ENCODE measurements around the gene PIGH. TPM values are rescaled to one million over a fixed set of nuclear protein-coding genes. Genes with fewer than 3 reads are reported as not detected.

PIGH gene
- polyA plus RNA-seq, 1 of the 3 experiments (the other 2 are of a cell fraction): 23.6 TPM

DNA sequence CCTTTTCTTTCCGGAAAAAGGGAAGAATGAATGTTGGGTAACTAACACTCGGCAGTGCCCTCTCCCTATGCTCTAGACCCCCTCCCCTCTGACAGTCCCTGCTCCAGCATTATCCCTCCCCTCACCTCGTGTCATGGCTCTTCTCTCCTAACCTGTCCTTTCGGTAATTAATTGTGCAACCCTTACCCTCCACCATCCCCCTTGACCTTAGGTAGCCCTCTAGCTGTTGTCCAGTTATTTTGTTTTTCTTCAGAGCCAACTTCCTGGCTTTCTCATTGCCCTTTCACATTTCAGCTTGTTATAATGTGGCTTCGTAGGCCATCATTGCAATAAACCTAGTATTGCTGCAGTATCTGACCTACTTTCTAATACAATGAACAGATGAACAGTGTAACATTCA lies 30.9 kb upstream of the PIGH start:
- H3K27ac ChIP-seq (ENCODE audit: low read depth in 2 of 2, low read length in 1 of 2): no peak overlapping the region
- ChIA-PET POLR2A (no interaction called here), CTCF (interaction anchor here (0.7 to 2.9 kb wide), 4 partner anchors 12 to 73 kb away, joined by 4 to 8 read pairs (median 6); no protein-coding TSS in a partner anchor)
- no peaks in the 10 kb centered on the region for H3K9me3 ChIP-seq
- no peak overlapping the region for H3K4me3 ChIP-seq (ENCODE audit: low read depth in 2 of 2, low read length in 1 of 2)
- H3K27me3 ChIP-seq (ENCODE audit: insufficient read depth): no peaks in the 10 kb centered on the region
- H3K36me3 ChIP-seq (replicated peaks in 1 of 2; ENCODE audit: control insufficient read depth in 1 of 2, insufficient read depth in 2 of 2, low read length in 1 of 2): no peaks in the 10 kb centered on the region
- no peak for DNase-seq
- H4K20me1 ChIP-seq (ENCODE audit: insufficient read depth): no peaks in the 10 kb centered on the region
- TF ChIP-seq TAF1 (IDR thresholded peaks at IDR 0.05; ENCODE audit: borderline replicate concordance, low read depth, low read length): no peak
- H3F3A ChIP-seq (replicated peaks; ENCODE audit: insufficient read depth): no peaks in the 10 kb centered on the region
- H3K9me2 ChIP-seq: no peaks in the 10 kb centered on the region
- H3K4me1 ChIP-seq (ENCODE audit: control insufficient read depth in 1 of 2, insufficient read depth in 2 of 2, low read depth in 1 of 2, low read length in 1 of 2): no peaks in the 10 kb centered on the region
- no peaks in the 10 kb centered on the region for H3K79me2 ChIP-seq (ENCODE audit: insufficient read depth)
- no peak overlapping the region for H3K9ac ChIP-seq
- no peak overlapping the region for H3K4me2 ChIP-seq
- WGBS (ENCODE audit: low lambda C conversion rate): 84% methylated on average over 5 of the region's 5 CpGs
- H2AFZ ChIP-seq (ENCODE audit: low read depth): no peak overlapping the region

DNA sequence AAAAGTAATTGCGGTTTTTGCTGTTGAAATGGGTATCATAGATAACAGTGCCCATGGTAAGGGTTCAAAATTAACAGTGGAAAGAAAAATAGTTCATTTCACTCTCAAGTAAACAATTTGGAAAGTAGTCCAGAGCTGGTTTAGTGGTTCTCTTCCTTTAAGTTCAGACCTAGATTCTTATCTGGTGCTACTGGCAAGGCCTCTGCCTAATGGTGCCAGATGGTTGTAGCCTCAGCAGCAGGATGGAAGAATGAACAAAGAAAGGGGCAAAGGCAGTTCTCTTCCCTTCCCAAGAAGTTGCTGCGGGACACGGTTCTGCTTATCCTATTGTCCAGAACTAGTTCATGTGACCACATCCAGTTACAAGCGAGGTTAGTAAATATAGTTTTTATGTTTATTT lies 30.1 kb upstream of the PIGH start:
- Histone ChIP-seq H3K27me3 (ENCODE audit: insufficient read depth) (no peaks in the 10 kb centered on the region), H3K9me2 (no peaks in the 10 kb centered on the region), H3K4me3 (ENCODE audit: low read depth in 2 of 2, low read length in 1 of 2) (no peak overlapping the region), H3K9ac (no peak overlapping the region), H3K27ac (ENCODE audit: low read depth in 2 of 2, low read length in 1 of 2) (no peak overlapping the region), H3K36me3 (replicated peaks in 1 of 2; ENCODE audit: control insufficient read depth in 1 of 2, insufficient read depth in 2 of 2, low read length in 1 of 2) (no peaks in the 10 kb centered on the region), H2AFZ (ENCODE audit: low read depth) (no peak overlapping the region), H4K20me1 (ENCODE audit: insufficient read depth) (no peaks in the 10 kb centered on the region), H3F3A (replicated peaks; ENCODE audit: insufficient read depth) (no peaks in the 10 kb centered on the region), H3K9me3 (no peaks in the 10 kb centered on the region), H3K4me1 (ENCODE audit: control insufficient read depth in 1 of 2, insufficient read depth in 2 of 2, low read depth in 1 of 2, low read length in 1 of 2) (no peaks in the 10 kb centered on the region), H3K4me2 (no peak overlapping the region), H3K79me2 (ENCODE audit: insufficient read depth) (no peaks in the 10 kb centered on the region)
- POLR2A ChIA-PET: no interaction called here
- TF ChIP-seq ELF1 (IDR thresholded peaks at IDR 0.05) (no peak), YY1 (IDR thresholded peaks at IDR 0.05; ENCODE audit: low read depth) (no peak), GATA2 (CRISPR knock-in tag; IDR thresholded peaks at IDR 0.05) (no peak), EP300 (IDR thresholded peaks at IDR 0.05; ENCODE audit: borderline replicate concordance in 1 of 2, low read depth in 1 of 2, low read length in 1 of 2) (no peak), SMC3 (IDR thresholded peaks at IDR 0.05; ENCODE audit: low read depth, low read length) (no peak), NRF1 (IDR thresholded peaks at IDR 0.05; ENCODE audit: low read depth, low read length) (no peak), RCOR1 (IDR thresholded peaks at IDR 0.05; ENCODE audit: low read length) (no peak), FOSL2 (IDR thresholded peaks at IDR 0.05; ENCODE audit: borderline replicate concordance, low read depth) (no peak), RFX5 (IDR thresholded peaks at IDR 0.05; ENCODE audit: low read length) (no peak), JUND (IDR thresholded peaks at IDR 0.05) (no peak)
- TF ChIP-seq, protein P1, sequence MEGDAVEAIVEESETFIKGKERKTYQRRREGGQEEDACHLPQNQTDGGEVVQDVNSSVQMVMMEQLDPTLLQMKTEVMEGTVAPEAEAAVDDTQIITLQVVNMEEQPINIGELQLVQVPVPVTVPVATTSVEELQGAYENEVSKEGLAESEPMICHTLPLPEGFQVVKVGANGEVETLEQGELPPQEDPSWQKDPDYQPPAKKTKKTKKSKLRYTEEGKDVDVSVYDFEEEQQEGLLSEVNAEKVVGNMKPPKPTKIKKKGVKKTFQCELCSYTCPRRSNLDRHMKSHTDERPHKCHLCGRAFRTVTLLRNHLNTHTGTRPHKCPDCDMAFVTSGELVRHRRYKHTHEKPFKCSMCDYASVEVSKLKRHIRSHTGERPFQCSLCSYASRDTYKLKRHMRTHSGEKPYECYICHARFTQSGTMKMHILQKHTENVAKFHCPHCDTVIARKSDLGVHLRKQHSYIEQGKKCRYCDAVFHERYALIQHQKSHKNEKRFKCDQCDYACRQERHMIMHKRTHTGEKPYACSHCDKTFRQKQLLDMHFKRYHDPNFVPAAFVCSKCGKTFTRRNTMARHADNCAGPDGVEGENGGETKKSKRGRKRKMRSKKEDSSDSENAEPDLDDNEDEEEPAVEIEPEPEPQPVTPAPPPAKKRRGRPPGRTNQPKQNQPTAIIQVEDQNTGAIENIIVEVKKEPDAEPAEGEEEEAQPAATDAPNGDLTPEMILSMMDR (IDR thresholded peaks at IDR 0.05): no peak
- TF ChIP-seq, protein P2, sequence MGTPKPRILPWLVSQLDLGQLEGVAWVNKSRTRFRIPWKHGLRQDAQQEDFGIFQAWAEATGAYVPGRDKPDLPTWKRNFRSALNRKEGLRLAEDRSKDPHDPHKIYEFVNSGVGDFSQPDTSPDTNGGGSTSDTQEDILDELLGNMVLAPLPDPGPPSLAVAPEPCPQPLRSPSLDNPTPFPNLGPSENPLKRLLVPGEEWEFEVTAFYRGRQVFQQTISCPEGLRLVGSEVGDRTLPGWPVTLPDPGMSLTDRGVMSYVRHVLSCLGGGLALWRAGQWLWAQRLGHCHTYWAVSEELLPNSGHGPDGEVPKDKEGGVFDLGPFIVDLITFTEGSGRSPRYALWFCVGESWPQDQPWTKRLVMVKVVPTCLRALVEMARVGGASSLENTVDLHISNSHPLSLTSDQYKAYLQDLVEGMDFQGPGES (IDR thresholded peaks at IDR 0.05; ENCODE audit: low read depth, low read length): no peak
- TF ChIP-seq, protein P3, sequence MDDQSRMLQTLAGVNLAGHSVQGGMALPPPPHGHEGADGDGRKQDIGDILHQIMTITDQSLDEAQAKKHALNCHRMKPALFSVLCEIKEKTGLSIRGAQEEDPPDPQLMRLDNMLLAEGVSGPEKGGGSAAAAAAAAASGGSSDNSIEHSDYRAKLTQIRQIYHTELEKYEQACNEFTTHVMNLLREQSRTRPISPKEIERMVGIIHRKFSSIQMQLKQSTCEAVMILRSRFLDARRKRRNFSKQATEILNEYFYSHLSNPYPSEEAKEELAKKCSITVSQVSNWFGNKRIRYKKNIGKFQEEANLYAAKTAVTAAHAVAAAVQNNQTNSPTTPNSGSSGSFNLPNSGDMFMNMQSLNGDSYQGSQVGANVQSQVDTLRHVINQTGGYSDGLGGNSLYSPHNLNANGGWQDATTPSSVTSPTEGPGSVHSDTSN (IDR thresholded peaks at IDR 0.05): no peak
- TF ChIP-seq, protein P4, sequence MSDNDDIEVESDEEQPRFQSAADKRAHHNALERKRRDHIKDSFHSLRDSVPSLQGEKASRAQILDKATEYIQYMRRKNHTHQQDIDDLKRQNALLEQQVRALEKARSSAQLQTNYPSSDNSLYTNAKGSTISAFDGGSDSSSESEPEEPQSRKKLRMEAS (IDR thresholded peaks at IDR 0.05; ENCODE audit: low read depth): no peak
- TF ChIP-seq, protein P5, sequence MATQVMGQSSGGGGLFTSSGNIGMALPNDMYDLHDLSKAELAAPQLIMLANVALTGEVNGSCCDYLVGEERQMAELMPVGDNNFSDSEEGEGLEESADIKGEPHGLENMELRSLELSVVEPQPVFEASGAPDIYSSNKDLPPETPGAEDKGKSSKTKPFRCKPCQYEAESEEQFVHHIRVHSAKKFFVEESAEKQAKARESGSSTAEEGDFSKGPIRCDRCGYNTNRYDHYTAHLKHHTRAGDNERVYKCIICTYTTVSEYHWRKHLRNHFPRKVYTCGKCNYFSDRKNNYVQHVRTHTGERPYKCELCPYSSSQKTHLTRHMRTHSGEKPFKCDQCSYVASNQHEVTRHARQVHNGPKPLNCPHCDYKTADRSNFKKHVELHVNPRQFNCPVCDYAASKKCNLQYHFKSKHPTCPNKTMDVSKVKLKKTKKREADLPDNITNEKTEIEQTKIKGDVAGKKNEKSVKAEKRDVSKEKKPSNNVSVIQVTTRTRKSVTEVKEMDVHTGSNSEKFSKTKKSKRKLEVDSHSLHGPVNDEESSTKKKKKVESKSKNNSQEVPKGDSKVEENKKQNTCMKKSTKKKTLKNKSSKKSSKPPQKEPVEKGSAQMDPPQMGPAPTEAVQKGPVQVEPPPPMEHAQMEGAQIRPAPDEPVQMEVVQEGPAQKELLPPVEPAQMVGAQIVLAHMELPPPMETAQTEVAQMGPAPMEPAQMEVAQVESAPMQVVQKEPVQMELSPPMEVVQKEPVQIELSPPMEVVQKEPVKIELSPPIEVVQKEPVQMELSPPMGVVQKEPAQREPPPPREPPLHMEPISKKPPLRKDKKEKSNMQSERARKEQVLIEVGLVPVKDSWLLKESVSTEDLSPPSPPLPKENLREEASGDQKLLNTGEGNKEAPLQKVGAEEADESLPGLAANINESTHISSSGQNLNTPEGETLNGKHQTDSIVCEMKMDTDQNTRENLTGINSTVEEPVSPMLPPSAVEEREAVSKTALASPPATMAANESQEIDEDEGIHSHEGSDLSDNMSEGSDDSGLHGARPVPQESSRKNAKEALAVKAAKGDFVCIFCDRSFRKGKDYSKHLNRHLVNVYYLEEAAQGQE (IDR thresholded peaks at IDR 0.05; ENCODE audit: low read depth, low read length): no peak
- CTCF ChIA-PET: interaction anchor here (1.0 to 2.9 kb wide), 2 partner anchors 37 to 103 kb away, joined by 3 to 8 read pairs; no protein-coding TSS in a partner anchor
- WGBS (ENCODE audit: low lambda C conversion rate): 91% methylated on average over 4 of the region's 4 CpGs
- no peak for DNase-seq
